GM23248 (cell line): ENCODE data around the gene MYO15A.

ENCODE experiments used
- EZH2 ChIP-seq: fragments of 200-600 bp; sonication (generic); IDR thresholded peaks from 2 replicates; pipeline ENCODE4 v1.6.1; 2018; ENCODE audit warnings: antibody characterized with exemption, mild to moderate bottlenecking; ENCODE audit not compliant: insufficient read depth, poor library complexity, severe bottlenecking
- EZH2phosphoT487 ChIP-seq: fragments of 200-600 bp; sonication (generic); IDR thresholded peaks from 2 replicates; pipeline ENCODE4 v1.6.1; 2018; ENCODE audit warnings: antibody characterized with exemption, moderate library complexity, mild to moderate bottlenecking, low read depth; ENCODE audit not compliant: insufficient read depth

- no peak for TF ChIP-seq EZH2phosphoT487
- no peak for TF ChIP-seq EZH2
Measured at GRCh38 chr17:18143044-18143936, 34.7 kb downstream of the MYO15A start.
